ENCODE data around the gene TSSC4.

The TSSC4 gene

GRCh38 chr11:2435288-2436012 is 34.9 kb downstream of the TSSC4 start:
- no peak for FAIRE-seq

GRCh38 chr11:2436013-2436520 is 35.5 kb downstream of the TSSC4 start:
- FAIRE-seq: no peak

GRCh38 chr11:2436521-2437031 is 36.0 kb downstream of the TSSC4 start:
- FAIRE-seq: no peak

GRCh38 chr11:2437516-2437915 is 37.0 kb downstream of the TSSC4 start:
- FAIRE-seq: no peak

- no peak for FAIRE-seq
These were observed 39.3 kb downstream of the TSSC4 start for GRCh38 chr11:2439820-2440219.

- FAIRE-seq: no peak
These were observed 40.1 kb downstream of the TSSC4 start for GRCh38 chr11:2440646-2441045.

- no peak for FAIRE-seq
These were observed 40.6 kb downstream of the TSSC4 start for GRCh38 chr11:2441171-2441570.

- no peak for FAIRE-seq
These were observed 42.0 kb downstream of the TSSC4 start for GRCh38 chr11:2442589-2442988.

- FAIRE-seq: no peak
These were observed 42.9 kb downstream of the TSSC4 start for GRCh38 chr11:2443406-2443805.

- no peak for FAIRE-seq
These were observed 43.6 kb downstream of the TSSC4 start, which contains the start of gene TRPM5 for GRCh38 chr11:2443881-2444820. TSS of gene TRPM5 (minus strand) at chr11:2444514. CDS start at chr11:2423036, 21,478 bp downstream.

- no peak for FAIRE-seq
These were observed 44.5 kb downstream of the TSSC4 start, which contains the start of gene KCNQ1 for GRCh38 chr11:2444821-2445745. TSS of gene KCNQ1 (plus strand) at chr11:2445008. CDS start at chr11:2445099, 91 bp downstream.

- FAIRE-seq: no peak
These were observed 45.4 kb downstream of the TSSC4 start for GRCh38 chr11:2445746-2446551.

GRCh38 chr11:2446590-2447252 is 46.2 kb downstream of the TSSC4 start:
- FAIRE-seq: no peak

GRCh38 chr11:2447253-2447950 is 46.9 kb downstream of the TSSC4 start:
- no peak for FAIRE-seq

- no peak for FAIRE-seq
These were observed 47.6 kb downstream of the TSSC4 start for GRCh38 chr11:2447951-2448650.

- no peak for FAIRE-seq
These were observed 48.4 kb downstream of the TSSC4 start for GRCh38 chr11:2448661-2449547.

- FAIRE-seq: no peak
These were observed 49.2 kb downstream of the TSSC4 start for GRCh38 chr11:2449548-2450320.

Data from G401.6 (cell line).